HG02943 (cell line): ENCODE results near the gene HCN3.
A peak's percentile ranks its signal among the peaks of the same experiment; 100 is the strongest.

ENCODE experiments used
- ATAC-seq: cut with Tn5 transposase; IDR thresholded peaks from one replicate; pipeline ENCODE4 v1.9.1; 2021; ENCODE audit warnings: mild to moderate bottlenecking, low read depth, moderate library complexity; ENCODE audit not compliant: unreplicated experiment

The HCN3 gene

DNA sequence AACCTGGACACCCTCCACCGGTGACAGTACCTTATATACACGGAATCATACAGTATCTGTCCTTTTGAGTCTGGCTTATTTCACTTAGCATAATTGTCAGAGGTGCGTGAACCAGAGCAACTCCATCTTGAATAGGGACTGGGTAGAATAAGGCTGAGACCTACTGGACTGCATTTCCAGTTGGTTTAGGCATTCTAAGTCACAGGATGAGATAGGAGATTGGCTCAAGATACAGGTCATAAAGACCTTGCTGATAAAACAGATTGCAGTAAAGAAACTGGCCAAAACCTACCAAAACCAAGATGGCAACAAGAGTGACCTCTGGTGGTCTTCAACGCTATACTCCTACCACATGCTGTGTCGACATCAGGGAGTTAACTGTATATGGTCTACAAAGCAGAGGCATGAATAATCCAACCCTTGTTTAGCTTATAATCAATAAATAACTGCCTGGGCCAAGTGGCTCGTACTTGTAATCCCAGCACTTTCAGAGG, 30.0 kb downstream of the HCN3 start:
- ATAC-seq, result no peak

DNA sequence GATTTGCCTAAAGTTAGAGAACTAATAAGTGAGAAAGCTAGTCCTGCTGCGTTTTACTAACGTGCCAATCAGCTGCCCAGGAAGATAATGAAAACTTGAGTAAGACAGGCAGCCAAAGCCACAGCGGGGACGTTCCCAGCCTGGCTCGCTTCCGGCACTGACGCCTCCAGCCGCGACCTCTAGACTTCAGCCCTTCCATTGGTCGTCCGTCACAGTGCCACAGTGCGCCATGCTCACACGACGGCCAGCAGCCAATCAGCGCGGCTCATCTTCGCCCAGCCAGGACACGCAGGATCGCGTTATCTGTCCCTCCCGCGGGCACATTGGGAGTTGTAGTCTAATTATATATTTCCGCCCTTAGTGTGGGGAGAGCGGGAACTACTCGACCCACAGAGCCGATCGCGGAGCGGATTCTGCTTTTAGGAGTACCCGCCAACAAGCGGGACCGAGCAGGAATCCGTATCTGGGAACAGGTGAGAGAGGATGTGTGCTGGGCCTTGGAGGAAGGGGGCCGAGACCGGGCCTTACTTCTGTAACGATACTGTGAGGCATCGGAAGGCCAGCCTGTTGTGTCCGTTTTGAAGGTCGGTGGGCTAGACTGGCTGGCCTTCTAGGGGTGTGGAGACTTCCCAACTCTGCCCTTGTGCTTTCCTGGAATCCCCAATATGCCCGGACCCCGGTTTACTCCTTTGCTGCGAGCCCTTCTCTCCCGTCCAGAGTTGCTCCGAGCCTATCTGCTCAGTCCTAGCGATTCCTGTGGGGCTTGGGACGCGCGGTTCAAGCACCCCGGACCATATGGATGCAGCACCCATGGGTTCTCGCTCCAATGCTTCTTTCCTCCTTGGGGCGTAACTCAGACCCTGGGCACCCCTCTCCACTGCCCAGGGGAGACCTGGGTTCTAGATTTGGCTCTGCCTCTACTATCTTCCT, 31.5 kb downstream of the HCN3 start, which contains the start of gene FDPS:
Gene FDPS, plus strand, starts transcription at position 374 of the 930 bp plus-strand sequence. CDS start 924 bp downstream, outside the sequence.
- peak; percentile 88 for ATAC-seq

DNA sequence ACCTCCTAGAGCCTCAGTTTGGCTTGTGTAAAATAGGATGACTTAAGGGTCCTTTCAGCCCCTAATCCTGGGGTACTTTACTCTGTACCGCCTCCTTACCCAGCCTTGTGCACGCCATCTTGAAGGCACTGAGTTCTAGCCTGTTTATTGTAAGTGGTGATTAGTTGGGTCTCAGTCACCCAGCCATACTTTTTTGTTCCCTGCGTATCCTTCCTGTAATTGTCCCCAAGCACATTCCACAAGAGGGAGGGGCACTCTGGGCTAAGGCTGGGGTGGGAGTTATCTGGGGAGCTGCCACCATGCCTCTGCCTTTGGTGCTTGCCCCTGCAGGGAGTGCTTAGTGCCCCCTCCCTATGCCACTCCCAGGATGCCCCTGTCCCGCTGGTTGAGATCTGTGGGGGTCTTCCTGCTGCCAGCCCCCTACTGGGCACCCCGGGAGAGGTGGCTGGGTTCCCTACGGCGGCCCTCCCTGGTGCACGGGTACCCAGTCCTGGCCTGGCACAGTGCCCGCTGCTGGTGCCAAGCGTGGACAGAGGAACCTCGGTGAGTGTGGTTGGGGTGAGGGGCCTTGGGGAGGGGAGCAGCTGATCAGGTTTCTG, 32.3 kb downstream of the HCN3 start:
- no peak for ATAC-seq

DNA sequence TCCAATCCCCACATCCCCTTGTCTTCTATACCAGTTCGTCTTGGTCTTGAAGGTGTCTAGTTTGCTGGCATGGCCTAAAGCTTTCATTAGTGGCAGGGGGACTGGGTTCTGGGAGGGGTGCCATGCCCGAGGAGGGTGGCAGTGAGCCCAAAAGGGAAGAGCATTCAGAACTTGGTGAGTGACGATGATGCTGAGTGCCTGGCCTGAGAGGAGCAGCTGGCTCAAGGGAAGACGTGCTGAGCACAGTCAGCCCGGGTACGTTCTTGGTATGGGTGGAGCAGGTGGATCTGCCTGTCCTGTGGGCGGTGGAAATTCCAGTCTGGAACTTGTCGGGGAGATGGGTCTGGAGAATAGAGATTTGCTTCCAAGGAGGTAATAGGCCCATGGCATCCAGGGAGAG, 36.0 kb downstream of the HCN3 start:
- no peak for ATAC-seq

DNA sequence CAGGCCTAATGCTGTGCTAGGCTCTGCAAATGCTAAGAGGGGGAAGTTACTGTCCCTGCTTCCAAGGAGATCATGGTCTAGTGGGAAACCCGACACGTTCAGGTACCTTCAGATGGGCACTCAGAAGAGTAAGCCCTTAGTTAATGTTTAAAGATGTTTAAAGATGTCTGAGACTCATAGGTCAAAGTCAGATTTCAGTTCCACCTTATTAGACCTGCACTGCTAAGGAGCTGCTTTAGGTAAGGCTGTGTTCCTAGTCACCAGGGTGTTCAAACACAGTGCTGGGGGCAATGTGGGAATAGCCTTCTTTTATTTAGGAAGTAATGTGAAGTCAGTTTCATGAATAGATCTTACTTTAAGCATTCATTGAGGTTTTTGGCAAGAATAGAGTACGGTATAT, 39.7 kb downstream of the HCN3 start:
- no peak for ATAC-seq

DNA sequence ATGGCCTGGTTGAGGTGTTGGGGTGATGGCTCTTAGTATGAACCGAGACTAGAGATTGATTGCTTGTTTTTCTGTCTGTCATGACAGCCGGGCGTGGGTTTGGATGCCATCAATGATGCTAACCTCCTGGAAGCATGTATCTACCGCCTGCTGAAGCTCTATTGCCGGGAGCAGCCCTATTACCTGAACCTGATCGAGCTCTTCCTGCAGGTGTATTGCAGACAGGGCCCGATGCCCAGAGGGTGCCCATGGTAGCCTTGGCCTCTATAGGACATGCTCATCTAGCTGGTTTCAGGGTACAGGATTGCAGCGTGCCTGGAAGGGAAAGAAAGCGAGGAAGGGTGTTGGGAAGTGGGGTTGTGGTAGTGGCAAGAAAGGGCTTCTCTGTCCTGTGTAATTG, 40.8 kb downstream of the HCN3 start:
- ATAC-seq, result no peak

DNA sequence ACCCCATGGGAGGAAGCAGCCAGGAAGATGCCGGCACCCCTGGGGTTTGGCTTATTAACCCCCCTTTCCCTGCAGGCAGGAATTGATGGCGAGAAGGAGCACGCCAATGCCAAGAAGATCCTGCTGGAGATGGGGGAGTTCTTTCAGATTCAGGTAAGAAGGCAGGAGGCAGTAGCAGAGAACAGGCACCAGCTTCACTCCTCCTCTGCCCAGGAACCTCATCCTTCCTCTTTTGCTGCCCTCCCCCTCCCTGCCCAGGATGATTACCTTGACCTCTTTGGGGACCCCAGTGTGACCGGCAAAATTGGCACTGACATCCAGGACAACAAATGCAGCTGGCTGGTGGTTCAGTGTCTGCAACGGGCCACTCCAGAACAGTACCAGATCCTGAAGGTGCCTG, 42.3 kb downstream of the HCN3 start:
- no peak for ATAC-seq

DNA sequence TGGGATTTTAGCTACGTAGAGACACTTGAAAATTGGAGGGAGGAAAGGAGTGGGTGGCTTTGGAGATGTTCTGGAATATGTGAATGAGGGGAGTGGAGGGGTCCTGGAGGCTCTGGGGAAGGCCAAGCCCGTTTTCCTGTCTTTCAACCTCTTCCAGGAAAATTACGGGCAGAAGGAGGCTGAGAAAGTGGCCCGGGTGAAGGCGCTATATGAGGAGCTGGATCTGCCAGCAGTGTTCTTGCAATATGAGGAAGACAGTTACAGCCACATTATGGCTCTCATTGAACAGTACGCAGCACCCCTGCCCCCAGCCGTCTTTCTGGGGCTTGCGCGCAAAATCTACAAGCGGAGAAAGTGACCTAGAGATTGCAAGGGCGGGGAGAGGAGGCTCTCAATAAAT, 43.0 kb downstream of the HCN3 start:
- no peak for ATAC-seq

DNA sequence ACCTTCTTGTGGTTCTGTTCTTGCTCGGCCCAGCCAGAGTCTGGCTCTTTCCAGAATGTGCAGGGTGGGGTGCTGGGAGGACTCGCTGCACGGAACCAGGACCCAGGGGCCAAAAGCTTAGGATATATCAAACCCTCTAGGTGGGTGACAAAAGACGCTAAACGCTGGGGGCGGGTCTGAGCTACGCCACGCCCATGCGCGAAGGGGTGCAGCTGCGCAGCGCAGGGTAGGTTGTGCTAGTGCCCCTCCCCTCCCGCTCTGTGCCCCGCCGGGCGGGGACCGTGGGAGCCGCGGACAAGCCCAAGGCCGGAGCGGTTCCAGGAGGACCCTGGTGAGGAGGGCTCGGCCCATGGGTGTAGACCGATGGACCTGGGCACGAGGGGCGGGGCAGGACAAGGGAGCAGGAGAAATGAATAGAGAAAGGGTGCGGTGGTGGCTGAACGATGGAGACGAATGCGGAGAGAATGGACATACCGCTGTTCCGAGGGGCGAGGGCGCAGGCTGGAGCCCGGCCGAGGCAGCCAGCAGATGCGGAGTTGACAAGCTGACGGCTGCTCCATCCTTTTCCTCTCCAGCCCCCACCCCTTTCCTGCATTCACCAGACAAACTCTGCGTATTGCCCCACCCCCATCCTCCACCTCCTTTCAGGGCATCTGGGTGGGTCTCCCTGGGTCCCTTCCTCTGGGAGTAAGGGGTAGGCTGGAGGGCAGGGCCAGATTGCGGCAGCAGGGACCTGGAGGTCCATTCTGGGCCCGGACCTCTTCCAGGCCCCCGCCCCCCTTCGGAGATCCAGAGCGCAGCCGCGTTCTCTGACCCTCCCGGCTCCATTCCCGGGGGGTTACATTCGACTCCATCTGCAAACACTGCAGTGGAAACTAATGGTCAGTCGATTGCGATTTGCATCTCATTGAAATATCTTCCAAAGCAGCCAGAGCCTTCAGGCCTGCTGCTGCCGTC, 43.7 kb downstream of the HCN3 start, which contains the start of gene RUSC1:
Gene RUSC1, plus strand, starts transcription at position 234 of the 957 bp plus-strand sequence. CDS start 880 bp downstream, outside the sequence.
- ATAC-seq, result no peak

DNA sequence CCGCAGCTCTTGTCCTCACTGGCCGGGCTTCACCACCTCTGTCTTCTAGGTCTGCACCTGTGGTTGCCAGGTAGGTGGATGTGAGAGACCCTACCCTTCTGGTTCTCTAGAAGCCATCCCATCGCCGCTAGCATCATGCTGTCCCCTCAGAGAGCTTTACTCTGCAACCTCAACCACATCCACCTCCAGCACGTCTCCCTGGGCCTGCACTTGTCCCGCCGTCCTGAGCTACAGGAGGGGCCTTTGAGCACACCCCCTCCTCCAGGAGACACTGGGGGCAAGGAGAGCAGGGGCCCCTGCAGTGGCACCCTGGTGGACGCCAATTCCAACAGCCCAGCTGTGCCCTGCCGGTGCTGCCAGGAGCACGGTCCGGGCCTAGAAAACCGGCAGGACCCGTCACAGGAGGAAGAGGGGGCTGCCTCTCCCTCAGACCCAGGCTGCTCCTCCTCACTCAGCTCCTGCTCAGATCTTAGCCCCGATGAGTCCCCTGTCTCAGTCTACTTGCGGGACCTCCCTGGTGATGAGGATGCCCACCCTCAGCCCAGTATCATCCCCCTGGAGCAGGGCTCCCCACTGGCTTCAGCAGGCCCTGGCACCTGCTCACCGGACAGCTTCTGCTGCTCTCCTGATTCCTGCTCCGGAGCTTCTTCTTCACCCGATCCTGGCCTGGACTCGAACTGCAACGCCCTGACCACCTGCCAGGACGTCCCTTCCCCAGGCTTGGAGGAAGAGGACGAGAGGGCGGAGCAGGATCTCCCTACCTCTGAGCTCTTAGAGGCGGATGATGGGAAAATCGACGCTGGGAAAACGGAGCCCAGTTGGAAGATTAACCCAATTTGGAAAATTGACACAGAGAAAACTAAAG, 44.6 kb downstream of the HCN3 start:
- ATAC-seq, result no peak

DNA sequence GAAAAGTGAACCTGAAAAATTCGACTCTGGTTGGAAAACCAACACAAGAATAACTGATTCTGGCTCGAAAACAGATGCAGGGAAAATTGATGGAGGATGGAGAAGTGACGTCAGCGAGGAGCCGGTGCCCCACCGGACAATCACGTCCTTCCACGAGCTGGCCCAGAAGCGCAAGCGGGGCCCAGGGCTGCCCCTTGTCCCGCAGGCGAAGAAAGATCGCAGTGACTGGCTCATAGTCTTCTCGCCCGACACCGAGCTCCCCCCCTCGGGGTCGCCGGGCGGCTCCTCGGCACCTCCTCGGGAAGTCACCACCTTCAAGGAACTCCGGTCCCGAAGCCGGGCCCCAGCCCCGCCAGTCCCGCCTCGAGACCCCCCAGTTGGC, 45.3 kb downstream of the HCN3 start:
- ATAC-seq, result no peak

DNA sequence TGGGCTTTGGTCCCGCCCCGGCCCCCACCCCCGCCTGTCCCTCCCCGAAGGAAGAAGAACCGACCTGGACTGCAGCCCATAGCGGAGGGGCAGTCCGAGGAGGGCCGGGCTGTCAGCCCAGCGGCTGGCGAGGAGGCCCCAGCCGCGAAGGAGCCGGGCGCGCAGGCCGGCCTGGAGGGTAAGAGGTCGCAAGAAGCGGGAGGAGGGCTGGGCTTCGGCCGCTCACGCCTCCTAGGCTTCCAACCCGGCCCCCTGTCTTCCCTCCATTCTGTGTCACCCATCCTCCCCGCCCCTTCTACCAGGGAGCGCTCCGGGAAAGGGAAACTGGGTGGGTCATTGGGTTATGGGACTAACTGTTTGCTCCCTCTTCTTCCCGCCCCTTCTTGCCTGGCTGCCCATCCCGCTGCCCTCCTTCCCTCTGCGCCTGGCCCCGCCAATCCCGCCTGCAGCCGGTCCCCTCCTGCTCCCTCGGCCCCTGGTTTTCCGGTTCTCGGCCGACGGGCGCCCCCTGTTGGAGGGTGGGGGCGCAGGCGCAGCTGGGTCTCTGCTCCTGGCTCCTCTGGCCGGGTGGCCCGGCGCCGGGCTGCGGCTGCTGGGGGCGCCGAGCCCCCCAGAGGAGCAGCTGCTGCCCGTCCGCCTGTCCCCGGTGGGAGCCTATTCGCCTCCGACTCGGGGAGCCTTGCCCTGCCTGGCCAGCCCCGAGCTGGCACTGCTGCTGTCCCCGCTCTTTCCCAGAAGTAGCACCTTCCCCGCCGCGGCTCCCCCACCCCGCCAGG, 45.9 kb downstream of the HCN3 start:
- ATAC-seq, result no peak

DNA sequence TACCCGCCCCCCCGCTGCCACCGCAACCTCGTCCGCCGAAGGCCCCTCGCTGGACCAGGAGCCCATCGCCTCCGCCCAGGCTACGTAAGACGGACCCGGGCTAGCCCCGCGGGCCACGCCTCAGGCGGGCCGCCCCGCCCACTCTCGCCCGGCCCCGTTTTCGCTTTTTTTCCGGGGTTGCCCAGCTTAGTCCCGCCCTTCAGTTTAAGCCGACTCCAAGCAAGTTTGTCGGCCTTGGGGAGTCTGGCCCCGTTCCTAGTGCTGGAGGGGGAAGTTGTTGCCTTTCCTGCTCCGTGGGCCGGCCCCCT, 46.4 kb downstream of the HCN3 start:
- peak; percentile 43 for ATAC-seq

DNA sequence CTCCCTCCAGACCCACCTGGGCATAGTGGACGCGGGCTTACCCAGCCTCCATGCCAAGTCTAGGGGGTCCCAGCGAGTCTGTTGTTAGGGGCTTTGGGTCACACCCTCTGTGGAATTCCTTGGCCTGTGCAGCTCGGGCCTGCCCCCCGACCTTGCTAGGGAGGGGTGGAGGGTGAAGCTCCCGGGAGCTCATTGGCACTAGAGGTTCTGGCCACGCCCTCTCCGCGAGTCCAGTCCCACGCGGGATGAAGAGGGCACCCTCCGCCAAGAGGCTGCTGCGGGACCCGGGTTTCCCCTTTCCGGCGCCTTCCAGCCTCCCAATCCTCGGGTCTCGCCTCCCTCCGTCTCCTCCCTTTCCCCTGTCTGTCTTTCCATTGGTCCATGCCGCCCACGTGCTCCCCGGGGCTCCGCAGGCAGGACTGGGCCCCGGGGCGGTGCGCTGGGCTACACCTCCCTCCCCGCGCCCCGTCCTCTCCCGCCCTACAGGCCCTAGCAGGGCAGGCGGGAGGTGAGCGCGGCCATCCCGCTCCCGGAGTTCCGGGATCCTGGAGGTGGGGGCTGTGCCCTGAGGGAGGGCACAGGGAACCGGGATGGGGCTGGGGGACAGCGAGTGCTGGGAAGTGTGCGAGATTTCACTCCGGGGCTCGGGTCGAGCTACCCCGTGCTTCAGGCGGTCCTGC, 46.9 kb downstream of the HCN3 start:
- ATAC-seq, result peak; percentile 61

DNA sequence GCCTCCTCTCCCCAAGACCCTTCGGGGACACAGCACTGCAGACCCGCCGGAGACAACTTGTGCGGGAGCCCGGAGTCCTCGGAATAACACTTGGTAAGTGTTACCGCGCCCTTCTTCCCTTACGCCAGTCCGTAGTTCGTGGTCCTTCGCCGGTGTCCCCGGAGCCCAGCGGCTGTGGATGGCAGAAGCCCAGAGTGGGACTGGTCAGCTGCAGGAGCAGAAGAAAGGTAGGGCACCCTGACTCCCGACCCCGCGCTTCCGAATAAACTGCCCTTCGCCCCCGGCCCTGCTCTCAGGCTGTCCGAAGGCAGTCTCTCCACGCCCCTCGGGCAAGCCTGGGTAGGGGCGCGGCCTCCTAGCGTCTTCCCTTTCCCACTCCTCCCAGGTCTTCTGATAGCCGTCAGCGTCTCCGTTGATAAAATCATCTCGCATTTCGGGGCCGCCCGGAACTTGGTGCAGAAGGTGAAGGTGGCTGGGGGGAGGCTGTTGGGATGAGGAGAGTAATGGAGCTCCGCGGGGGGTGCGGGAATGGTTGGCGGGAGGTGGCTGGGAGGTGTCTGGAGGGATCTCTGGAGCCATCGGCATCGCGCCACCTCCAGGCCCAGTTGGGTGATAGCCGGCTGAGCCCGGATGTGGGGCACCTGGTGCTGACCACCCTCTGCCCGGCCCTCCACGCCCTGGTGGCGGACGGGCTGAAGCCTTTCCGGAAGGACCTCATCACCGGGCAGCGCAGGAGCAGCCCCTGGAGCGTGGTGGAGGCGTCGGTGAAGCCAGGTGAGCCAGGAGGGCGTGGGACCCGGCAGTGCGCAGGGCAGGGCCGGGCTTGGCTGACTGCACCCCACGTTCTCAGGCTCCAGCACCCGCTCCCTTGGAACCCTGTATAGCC, 47.7 kb downstream of the HCN3 start:
- no peak for ATAC-seq

DNA sequence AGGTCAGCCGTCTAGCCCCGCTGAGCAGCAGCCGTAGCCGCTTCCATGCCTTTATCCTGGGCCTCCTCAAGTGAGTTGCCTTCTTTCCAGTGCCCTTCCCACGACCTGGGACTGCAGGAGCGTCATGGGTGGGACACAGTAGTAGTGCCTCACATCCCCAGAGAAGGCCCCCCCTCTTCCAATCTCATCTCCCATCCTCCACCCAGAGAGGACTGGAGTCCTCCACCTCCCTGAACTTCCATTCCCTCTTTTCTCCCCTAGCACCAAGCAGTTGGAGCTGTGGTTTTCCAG, 48.3 kb downstream of the HCN3 start:
- ATAC-seq, result no peak

DNA sequence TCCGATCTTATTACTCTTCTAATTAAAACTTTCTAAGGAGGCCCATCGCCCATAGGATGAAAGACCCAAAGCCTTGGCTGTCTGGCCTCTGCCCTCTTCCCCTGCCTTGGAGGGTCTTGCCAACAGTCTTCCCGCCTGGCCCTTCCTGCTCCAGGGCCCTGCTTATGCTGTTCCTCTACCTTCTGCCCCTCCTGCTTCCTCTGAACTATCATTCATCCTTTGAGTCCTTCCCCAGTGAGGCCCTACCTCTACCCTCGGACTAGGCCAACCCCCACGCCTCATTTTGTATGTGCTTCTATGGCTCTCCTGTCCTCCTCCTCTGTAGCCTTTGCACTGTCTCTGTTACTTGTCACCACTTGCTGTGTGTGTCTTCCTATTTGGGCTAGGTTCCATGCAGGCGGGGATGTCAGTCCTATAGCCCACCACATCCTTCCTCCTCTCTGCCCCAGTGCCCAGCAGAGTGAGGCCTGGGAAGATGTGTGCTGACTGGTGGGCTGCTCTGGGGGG, 48.8 kb downstream of the HCN3 start:
- ATAC-seq, result no peak
